ENCODE data around the gene EML1.

The EML1 gene

DNA sequence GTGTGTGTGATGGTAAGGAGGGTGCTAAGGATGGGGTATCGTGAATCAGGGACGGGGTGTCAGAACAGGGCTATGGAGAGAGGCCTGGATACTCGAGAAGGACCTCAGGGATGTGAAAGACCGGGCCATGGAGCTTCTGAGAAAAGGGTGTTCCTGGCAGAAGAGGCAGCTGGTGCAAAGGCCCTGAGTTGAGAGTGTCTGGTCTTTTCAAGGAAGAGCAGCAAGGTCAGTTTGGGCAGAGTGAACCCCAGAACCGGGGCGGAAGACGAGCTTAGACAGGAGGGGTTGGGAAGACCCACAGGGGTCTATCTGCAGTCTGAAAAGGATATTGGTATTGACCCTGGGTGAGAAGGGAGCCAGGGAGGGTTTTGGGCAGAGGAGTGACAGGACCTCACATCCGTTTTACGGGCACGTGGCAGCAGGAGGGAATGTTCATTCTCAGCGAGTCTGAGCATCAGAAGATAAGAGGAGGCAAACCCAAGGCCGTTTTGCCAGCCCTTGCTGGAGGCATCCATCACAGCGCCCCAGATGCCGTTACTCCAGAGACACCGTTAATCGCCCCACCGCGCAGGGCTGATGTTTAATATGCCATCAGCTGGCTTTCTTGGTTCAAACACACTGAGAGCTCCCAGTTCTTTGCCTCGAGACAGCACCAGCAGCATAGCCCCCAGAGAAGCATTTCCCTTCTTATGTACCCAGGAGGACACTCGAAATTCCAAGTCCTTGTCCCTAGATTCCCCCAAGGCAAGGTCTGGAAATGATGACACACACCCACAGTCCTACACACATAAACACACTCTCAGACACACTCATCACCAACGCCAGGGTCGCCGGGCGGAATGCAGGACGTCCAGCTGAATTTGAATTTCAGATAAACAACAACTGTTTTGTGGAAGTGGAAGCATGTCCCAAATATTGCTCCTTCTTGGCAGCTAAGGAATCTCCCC, 41.4 kb upstream of the EML1 start:
- H3K27ac Mint-ChIP-seq (ENCODE audit: low read depth), result no peak overlapping the region
- no peaks in the 10 kb centered on the region for H3K9me3 Mint-ChIP-seq
- no peak overlapping the region for H3K4me3 Mint-ChIP-seq
- H3K4me1 Mint-ChIP-seq, result peaks cover 6% of the 10 kb centered on the region
- H3K36me3 Mint-ChIP-seq (ENCODE audit: insufficient read depth), result peaks cover 4% of the 10 kb centered on the region
- H3K27me3 Mint-ChIP-seq, result peaks cover 99% of the 10 kb centered on the region
- ATAC-seq (replicated peaks; ENCODE audit: extremely low read depth, poor library complexity, severe bottlenecking) (no peak), DNase-seq (ENCODE audit: low spot score in 2 of 2) (no peak)

- DNase-seq (ENCODE audit: low spot score in 2 of 2), result no peak
- no peak for ATAC-seq (replicated peaks; ENCODE audit: extremely low read depth, poor library complexity, severe bottlenecking)
- H3K36me3 Mint-ChIP-seq (ENCODE audit: insufficient read depth), result peaks cover 2% of the 10 kb centered on the region
- H3K27me3 Mint-ChIP-seq, result peaks cover 96% of the 10 kb centered on the region
- no peaks in the 10 kb centered on the region for H3K9me3 Mint-ChIP-seq
- no peak overlapping the region for H3K27ac Mint-ChIP-seq (ENCODE audit: low read depth)
- H3K4me1 Mint-ChIP-seq, result peaks cover 6% of the 10 kb centered on the region
- H3K4me3 Mint-ChIP-seq, result no peak overlapping the region
These were observed 40.6 kb upstream of the EML1 start for GRCh38 chr14:99752486-99753121.

DNA sequence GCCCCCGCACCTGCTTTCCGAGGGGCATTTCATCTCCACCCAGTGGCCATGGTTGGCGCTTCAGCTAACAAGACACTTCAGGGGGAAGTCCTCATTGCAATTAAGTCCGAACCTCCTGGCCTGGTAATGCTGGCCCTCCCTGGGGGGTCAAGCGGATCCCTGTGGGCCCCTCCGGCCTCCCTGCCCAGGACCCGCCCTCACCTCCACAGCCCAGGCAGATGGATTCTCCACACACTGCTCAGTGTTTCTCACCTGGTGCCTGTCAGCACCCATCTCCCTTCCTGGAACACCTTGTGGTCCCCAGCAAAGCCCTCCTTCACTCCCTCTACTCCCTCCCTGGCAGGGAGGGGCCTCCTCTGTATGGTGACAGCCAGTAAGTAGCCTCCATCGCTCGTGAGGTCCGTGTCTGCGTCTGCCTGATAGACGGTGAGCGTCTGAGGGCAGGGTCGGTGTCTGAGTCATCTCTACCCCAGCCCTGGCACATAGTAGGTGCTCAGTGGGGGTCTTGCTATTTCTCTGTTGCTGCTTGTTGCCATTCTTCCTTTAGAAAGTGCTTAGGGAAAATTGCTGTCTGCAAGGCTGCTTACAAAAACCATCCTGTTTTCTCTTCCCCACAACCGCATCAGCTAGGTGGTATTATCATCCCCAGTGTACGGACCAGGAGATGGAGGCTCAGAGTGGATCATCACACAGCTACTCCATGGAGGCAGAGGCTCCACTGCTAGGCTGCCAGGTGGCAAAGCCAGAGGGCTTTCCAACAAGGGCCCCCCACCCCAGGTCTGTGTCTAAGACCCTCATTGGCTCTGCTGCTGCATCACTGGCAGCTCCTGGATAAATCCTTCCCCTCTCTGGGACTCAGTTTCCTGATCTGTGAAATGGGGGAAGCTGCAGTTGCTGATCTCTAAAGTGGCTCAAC, 39.7 kb upstream of the EML1 start:
- H3K36me3 Mint-ChIP-seq (ENCODE audit: insufficient read depth), result peaks cover 2% of the 10 kb centered on the region
- DNase-seq (ENCODE audit: low spot score in 2 of 2) (no peak), ATAC-seq (replicated peaks; ENCODE audit: extremely low read depth, poor library complexity, severe bottlenecking) (no peak)
- no peak overlapping the region for H3K27ac Mint-ChIP-seq (ENCODE audit: low read depth)
- H3K4me3 Mint-ChIP-seq, result no peak overlapping the region
- no peaks in the 10 kb centered on the region for H3K9me3 Mint-ChIP-seq
- H3K4me1 Mint-ChIP-seq, result peaks cover 6% of the 10 kb centered on the region
- peaks cover 96% of the 10 kb centered on the region for H3K27me3 Mint-ChIP-seq

GRCh38 chr14:99754141-99755067, 38.8 kb upstream of the EML1 start:
- Mint-ChIP-seq H3K27ac (ENCODE audit: low read depth) (no peak overlapping the region), H3K27me3 (peaks cover 96% of the 10 kb centered on the region), H3K36me3 (ENCODE audit: insufficient read depth) (peaks cover 2% of the 10 kb centered on the region), H3K9me3 (no peaks in the 10 kb centered on the region), H3K4me1 (peaks cover 6% of the 10 kb centered on the region), H3K4me3 (no peak overlapping the region)
- DNase-seq (ENCODE audit: low spot score in 2 of 2) (no peak), ATAC-seq (replicated peaks; ENCODE audit: extremely low read depth, poor library complexity, severe bottlenecking) (no peak)

- Mint-ChIP-seq H3K9me3 (no peaks in the 10 kb centered on the region), H3K4me1 (peaks cover 6% of the 10 kb centered on the region), H3K27me3 (peaks cover 96% of the 10 kb centered on the region), H3K36me3 (ENCODE audit: insufficient read depth) (peaks cover 2% of the 10 kb centered on the region), H3K27ac (ENCODE audit: low read depth) (no peak overlapping the region), H3K4me3 (no peak overlapping the region)
- no peak for ATAC-seq (replicated peaks; ENCODE audit: extremely low read depth, poor library complexity, severe bottlenecking)
- no peak for DNase-seq (ENCODE audit: low spot score in 2 of 2)
These were observed 38.2 kb upstream of the EML1 start for GRCh38 chr14:99755068-99755405.

GRCh38 chr14:99755629-99756603, 37.3 kb upstream of the EML1 start:
- peaks cover 96% of the 10 kb centered on the region for H3K27me3 Mint-ChIP-seq
- no peaks in the 10 kb centered on the region for H3K9me3 Mint-ChIP-seq
- H3K36me3 Mint-ChIP-seq (ENCODE audit: insufficient read depth), result peaks cover 2% of the 10 kb centered on the region
- H3K27ac Mint-ChIP-seq (ENCODE audit: low read depth), result no peak overlapping the region
- no peak for DNase-seq (ENCODE audit: low spot score in 2 of 2)
- no peak overlapping the region for H3K4me3 Mint-ChIP-seq
- H3K4me1 Mint-ChIP-seq, result peaks cover 6% of the 10 kb centered on the region
- ATAC-seq (replicated peaks; ENCODE audit: extremely low read depth, poor library complexity, severe bottlenecking), result no peak

DNA sequence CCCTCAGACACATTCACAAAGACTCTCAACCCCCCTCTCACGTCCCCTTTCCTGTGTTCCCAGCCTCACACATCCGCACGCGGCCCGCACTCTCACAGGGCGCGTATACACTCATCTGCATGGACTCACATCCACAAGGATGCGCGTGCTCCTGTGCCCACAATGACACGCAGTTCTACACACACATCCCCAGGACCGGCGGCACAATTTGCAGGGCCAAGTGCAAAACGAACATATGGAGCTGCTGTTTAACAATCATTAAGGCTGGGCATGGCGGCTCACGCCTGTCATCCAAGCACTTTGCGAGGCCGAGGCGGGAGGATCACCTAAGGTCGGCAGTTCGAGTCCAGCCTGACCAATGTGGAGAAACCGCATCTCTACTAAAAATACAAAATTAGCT, 36.4 kb upstream of the EML1 start:
- DNase-seq (ENCODE audit: low spot score in 2 of 2) (no peak), ATAC-seq (replicated peaks; ENCODE audit: extremely low read depth, poor library complexity, severe bottlenecking) (no peak)
- no peaks in the 10 kb centered on the region for H3K9me3 Mint-ChIP-seq
- peaks cover 95% of the 10 kb centered on the region for H3K27me3 Mint-ChIP-seq
- no peak overlapping the region for H3K27ac Mint-ChIP-seq (ENCODE audit: low read depth)
- H3K4me1 Mint-ChIP-seq, result peaks cover 6% of the 10 kb centered on the region
- H3K36me3 Mint-ChIP-seq (ENCODE audit: insufficient read depth), result peaks cover 2% of the 10 kb centered on the region
- no peak overlapping the region for H3K4me3 Mint-ChIP-seq

DNA sequence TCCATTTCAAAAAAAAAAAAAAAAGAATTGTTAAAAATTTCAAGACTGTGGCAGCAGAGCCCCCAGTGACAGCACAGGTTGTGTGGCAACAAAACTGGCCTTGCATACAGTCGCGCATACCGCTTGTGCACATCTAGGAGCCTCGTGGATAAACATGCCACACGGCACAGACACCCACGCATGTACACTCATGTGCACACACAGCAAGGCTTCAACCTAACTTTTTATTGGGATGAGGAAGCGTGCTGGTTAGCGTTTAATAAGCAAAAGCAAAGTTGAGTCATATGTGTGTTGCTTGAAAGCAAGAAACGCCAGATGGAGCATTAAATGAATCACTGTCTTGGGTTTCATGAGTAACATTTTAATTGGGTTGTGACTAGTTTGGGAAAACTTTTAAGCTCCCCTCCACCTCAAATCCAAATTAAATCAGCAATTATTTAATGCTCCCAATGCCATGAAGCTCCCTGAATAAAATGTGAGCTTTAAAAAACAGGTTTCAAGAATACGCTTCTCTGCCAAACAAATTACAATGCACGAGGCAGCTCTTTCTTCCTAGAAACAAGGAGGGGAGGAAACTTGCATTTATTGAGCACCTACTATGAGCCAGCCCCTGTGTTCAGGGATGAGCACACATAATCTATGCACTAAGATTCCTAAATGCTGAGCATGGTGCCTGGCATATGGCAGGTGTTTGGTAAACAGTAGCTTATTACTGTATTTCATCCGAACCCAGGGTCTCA, 35.7 kb upstream of the EML1 start:
- DNase-seq (ENCODE audit: low spot score in 2 of 2) (no peak), ATAC-seq (replicated peaks; ENCODE audit: extremely low read depth, poor library complexity, severe bottlenecking) (no peak)
- Mint-ChIP-seq H3K4me1 (peaks cover 6% of the 10 kb centered on the region), H3K4me3 (no peak overlapping the region), H3K36me3 (ENCODE audit: insufficient read depth) (peaks cover 2% of the 10 kb centered on the region), H3K27me3 (peaks cover 88% of the 10 kb centered on the region), H3K27ac (ENCODE audit: low read depth) (no peak overlapping the region), H3K9me3 (no peaks in the 10 kb centered on the region)

- Mint-ChIP-seq H3K27me3 (peaks cover 80% of the 10 kb centered on the region), H3K4me3 (no peak overlapping the region), H3K27ac (ENCODE audit: low read depth) (no peak overlapping the region), H3K4me1 (peaks cover 4% of the 10 kb centered on the region), H3K9me3 (no peaks in the 10 kb centered on the region), H3K36me3 (ENCODE audit: insufficient read depth) (peaks cover 2% of the 10 kb centered on the region)
- DNase-seq (ENCODE audit: low spot score in 2 of 2) (no peak), ATAC-seq (replicated peaks; ENCODE audit: extremely low read depth, poor library complexity, severe bottlenecking) (no peak)
These were observed 34.9 kb upstream of the EML1 start for GRCh38 chr14:99758121-99758821.

- Mint-ChIP-seq H3K4me3 (no peak overlapping the region), H3K27me3 (peaks cover 75% of the 10 kb centered on the region), H3K36me3 (ENCODE audit: insufficient read depth) (no peaks in the 10 kb centered on the region), H3K27ac (ENCODE audit: low read depth) (no peak overlapping the region), H3K9me3 (no peaks in the 10 kb centered on the region), H3K4me1 (no peaks in the 10 kb centered on the region)
- ATAC-seq (replicated peaks; ENCODE audit: extremely low read depth, poor library complexity, severe bottlenecking), result no peak
- DNase-seq (ENCODE audit: low spot score in 2 of 2), result no peak
These were observed 34.2 kb upstream of the EML1 start for GRCh38 chr14:99758872-99759545.

Measured in central memory CD8-positive, alpha-beta T cell (primary cell).